ENCODE results near the gene SOD3. TPM values are rescaled to one million over a fixed set of nuclear protein-coding genes. Genes with fewer than 3 reads are reported as not detected.

The SOD3 gene
- total and polyA plus RNA-seq, 7 experiments from 2014 or later, result not detected

DNA sequence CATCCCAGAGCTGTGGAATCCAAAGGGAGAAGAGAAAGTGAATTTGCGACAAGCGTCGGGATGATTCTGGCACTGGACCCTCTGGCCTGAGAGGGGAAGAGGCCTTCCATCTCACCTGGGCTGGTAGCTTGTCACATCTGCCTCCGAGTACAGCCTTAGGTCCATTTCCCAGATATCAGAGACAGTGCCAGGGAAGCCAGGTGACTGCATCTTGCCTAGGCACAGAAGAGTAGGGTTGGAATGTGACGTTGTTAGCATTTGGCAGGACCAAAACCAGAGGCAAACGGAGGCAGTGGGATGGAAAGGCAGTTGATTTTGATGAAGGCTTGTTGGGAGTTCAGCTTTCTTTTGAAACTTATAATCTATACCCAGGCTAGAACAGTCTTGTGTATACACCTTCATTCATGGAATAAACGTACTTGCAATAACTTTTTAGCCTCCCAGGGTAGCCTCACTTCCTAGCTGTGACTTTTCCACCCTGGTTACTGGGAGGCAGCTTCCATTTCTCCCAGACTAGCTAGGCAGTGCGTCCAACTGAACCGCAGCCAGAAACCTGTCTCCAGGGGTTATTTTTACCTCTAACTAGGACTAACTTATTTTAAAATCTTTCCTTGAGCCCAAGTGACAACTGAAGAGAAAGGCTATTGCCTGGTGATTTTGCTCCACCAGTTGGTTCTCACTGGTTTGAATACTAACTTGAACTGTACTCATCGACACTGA lies 5.9 kb downstream of the SOD3 start:
- Histone ChIP-seq H3K36me3 (ENCODE audit: control insufficient read depth in 2 of 3, insufficient read depth in 3 of 3, low read length in 3 of 3) (no peaks in the 10 kb centered on the region), H3K9me3 (ENCODE audit: control insufficient read depth in 2 of 3, low read length in 3 of 3) (no peaks in the 10 kb centered on the region), H3K4me1 (ENCODE audit: control insufficient read depth in 2 of 2, insufficient read depth in 2 of 2, low read length in 2 of 2) (no peaks in the 10 kb centered on the region), H3K4me3 (ENCODE audit: low read length) (no peak overlapping the region), H3K27me3 (ENCODE audit: control insufficient read depth in 2 of 2, insufficient read depth in 2 of 2, low read length in 2 of 2) (no peaks in the 10 kb centered on the region), H3K27ac (ENCODE audit: low read depth, low read length) (no peak overlapping the region)
- peaks cover 0 to 12% (median 0%) of the 10 kb centered on the region in 7 donors for H3K4me1 Mint-ChIP-seq
- ChIA-PET POLR2A (no interaction called here), CTCF (no interaction called here)
- no peak for DNase-seq
- peaks cover 0 to 6% (median 2%) of the 10 kb centered on the region in 11 donors for H3K9me3 Mint-ChIP-seq
- no peak overlapping the region for H3K4me3 Mint-ChIP-seq
- peaks cover 44 to 49% (median 46%) of the 10 kb centered on the region in 5 donors for H3K27me3 Mint-ChIP-seq
- no peak for ATAC-seq
- peaks cover 0 to 8% (median 0%) of the 10 kb centered on the region in 5 donors for H3K36me3 Mint-ChIP-seq
- H3K27ac Mint-ChIP-seq, result no peak overlapping the region
- intact Hi-C loops (cut with micrococcal nuclease), result no loop called here

DNA sequence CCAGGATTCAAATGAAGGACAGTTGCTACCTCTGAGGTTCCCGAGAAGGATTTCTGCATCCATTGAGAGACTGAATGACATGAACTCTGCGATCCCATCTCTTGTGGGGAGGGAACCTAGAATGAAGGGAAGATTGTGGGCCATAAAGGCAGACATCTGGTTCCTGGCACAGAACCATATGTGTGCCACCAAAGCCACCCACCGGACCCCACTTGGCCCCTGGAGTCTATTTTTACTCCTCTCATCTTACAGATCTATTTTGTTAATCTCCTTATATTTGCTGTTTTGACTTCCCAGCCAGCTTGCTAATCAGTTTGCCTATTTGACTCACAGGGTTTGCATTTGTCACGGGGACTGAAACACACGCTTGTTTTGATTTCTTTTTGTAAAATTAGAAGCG lies 7.3 kb downstream of the SOD3 start:
- H3K4me1 ChIP-seq (ENCODE audit: control insufficient read depth in 2 of 2, insufficient read depth in 2 of 2, low read length in 2 of 2), result no peaks in the 10 kb centered on the region
- peaks cover 0 to 12% (median 0%) of the 10 kb centered on the region in 7 donors for H3K4me1 Mint-ChIP-seq
- H3K27me3 ChIP-seq (ENCODE audit: control insufficient read depth in 2 of 2, insufficient read depth in 2 of 2, low read length in 2 of 2), result no peaks in the 10 kb centered on the region
- no peak overlapping the region for H3K27ac Mint-ChIP-seq
- no peaks in the 10 kb centered on the region for H3K9me3 ChIP-seq (ENCODE audit: control insufficient read depth in 2 of 3, low read length in 3 of 3)
- ATAC-seq (no peak), DNase-seq (no peak)
- peaks cover 0 to 8% (median 0%) of the 10 kb centered on the region in 5 donors for H3K36me3 Mint-ChIP-seq
- H3K27ac ChIP-seq (ENCODE audit: low read depth, low read length), result no peak overlapping the region
- CTCF ChIA-PET, result no interaction called here
- no peaks in the 10 kb centered on the region for H3K36me3 ChIP-seq (ENCODE audit: control insufficient read depth in 2 of 3, insufficient read depth in 3 of 3, low read length in 3 of 3)
- intact Hi-C loops (cut with micrococcal nuclease), result no loop called here
- peaks cover 41 to 46% (median 44%) of the 10 kb centered on the region in 5 donors for H3K27me3 Mint-ChIP-seq
- POLR2A ChIA-PET, result no interaction called here
- H3K4me3 Mint-ChIP-seq, result no peak overlapping the region
- H3K9me3 Mint-ChIP-seq, result peaks cover 0 to 6% (median 2%) of the 10 kb centered on the region in 11 donors
- H3K4me3 ChIP-seq (ENCODE audit: low read length), result no peak overlapping the region

DNA sequence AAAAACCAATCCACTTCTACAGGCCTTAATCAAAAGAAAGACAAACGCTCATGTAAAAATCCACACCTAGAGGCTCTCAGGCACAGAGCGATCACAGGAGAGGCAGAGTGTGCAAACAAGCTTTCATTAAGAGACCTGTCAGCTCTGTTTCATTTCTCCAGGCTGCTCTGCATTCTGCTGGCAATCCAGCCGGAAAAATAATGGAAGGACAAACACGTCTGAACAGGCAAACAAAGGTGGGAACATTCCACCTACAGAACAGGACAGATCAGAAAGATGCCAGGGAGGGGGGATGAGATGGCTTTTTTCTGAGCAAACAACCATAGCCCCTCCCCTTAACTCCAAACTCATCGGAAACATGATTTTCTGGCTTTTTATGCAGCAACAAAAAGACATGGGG lies 9.7 kb downstream of the SOD3 start:
- no peak overlapping the region for H3K4me3 Mint-ChIP-seq
- no peaks in the 10 kb centered on the region for H3K4me1 ChIP-seq (ENCODE audit: control insufficient read depth in 2 of 2, insufficient read depth in 2 of 2, low read length in 2 of 2)
- H3K4me1 Mint-ChIP-seq, result peaks cover 0 to 7% (median 0%) of the 10 kb centered on the region in 7 donors
- H3K27ac Mint-ChIP-seq, result peak overlapping the region in 1 of 9 donors; percentile 16
- ChIA-PET CTCF (no interaction called here), POLR2A (no interaction called here)
- H3K36me3 ChIP-seq (ENCODE audit: control insufficient read depth in 2 of 3, insufficient read depth in 3 of 3, low read length in 3 of 3), result no peaks in the 10 kb centered on the region
- H3K27me3 Mint-ChIP-seq, result peaks cover 27 to 31% (median 29%) of the 10 kb centered on the region in 5 donors
- no peaks in the 10 kb centered on the region for H3K27me3 ChIP-seq (ENCODE audit: control insufficient read depth in 2 of 2, insufficient read depth in 2 of 2, low read length in 2 of 2)
- no peaks in the 10 kb centered on the region for H3K9me3 ChIP-seq (ENCODE audit: control insufficient read depth in 2 of 3, low read length in 3 of 3)
- intact Hi-C loops (cut with micrococcal nuclease), result no loop called here
- no peak overlapping the region for H3K27ac ChIP-seq (ENCODE audit: low read depth, low read length)
- no peak for ATAC-seq
- no peak for DNase-seq
- no peak overlapping the region for H3K4me3 ChIP-seq (ENCODE audit: low read length)
- peaks cover 0 to 3% (median 0%) of the 10 kb centered on the region in 5 donors for H3K36me3 Mint-ChIP-seq
- H3K9me3 Mint-ChIP-seq, result peaks cover 0 to 3% (median 0%) of the 10 kb centered on the region in 11 donors

DNA sequence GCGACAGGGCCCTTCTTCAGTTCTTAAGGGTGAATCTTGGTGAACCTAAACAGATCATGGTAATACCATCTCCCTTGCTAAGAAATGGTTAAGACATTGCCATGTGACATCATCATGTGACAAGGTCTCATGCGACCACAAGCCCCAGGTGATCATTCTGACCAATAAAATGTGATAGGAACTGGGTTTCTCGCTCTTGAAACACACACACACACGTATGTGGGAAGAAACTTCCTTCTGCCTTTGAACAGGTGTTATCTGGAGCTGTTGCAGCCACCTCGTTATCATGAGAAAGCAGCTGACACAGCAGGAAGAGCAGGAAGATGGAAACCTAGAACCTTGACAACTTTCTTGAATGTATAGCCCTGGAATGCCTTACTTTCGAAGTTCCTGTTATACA lies 10.2 kb downstream of the SOD3 start:
- peaks cover 22 to 28% (median 26%) of the 10 kb centered on the region in 5 donors for H3K27me3 Mint-ChIP-seq

DNA sequence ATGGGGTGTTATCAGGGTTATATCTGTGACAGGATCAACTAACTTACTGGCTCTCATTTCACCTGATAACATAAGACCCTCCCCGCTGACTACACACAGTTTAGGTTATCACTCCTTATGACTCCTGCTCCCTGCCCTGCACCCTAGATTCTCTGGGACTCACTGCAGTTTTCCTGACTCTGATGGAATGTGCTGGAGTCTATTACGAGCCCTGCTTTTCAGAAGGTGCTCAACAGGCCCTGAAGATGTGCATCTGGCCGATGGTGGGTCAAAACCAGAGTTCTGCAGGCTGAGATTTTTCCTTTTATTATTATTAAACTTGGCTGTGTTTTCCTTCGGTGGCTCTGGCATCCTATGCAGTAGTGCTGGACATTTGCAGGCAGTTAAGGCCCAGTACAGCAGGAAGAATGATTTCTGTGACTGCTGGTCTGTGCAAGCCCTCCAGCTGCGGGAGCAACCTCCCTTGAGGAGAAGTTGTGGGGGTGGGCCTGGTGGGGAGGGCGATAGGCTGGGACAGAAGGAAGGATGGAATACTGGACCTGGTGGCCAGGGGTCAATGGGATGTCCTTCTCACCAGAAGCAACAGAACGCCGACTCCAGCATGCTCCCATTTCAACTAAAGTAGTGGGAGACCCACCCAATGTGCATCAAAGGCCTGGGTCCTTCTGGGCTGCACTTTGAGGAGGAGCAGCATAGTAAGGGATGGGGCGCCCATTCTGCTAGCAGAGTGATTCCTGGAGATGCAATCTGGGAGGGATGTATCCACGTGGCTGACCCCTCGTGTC lies 11.0 kb downstream of the SOD3 start:
- POLR2A ChIA-PET, result no interaction called here
- ATAC-seq, result no peak
- intact Hi-C loops (cut with micrococcal nuclease), result no loop called here
- Mint-ChIP-seq H3K27me3 (peaks cover 14 to 20% (median 18%) of the 10 kb centered on the region in 5 donors), H3K36me3 (peaks cover 0 to 3% (median 0%) of the 10 kb centered on the region in 5 donors), H3K27ac (no peak overlapping the region), H3K4me1 (no peaks in the 10 kb centered on the region), H3K4me3 (no peak overlapping the region), H3K9me3 (peaks cover 0 to 5% (median 0%) of the 10 kb centered on the region in 11 donors)
- Histone ChIP-seq H3K27me3 (ENCODE audit: control insufficient read depth in 2 of 2, insufficient read depth in 2 of 2, low read length in 2 of 2) (no peaks in the 10 kb centered on the region), H3K9me3 (ENCODE audit: control insufficient read depth in 2 of 3, low read length in 3 of 3) (no peaks in the 10 kb centered on the region), H3K4me3 (ENCODE audit: low read length) (no peak overlapping the region), H3K4me1 (ENCODE audit: control insufficient read depth in 2 of 2, insufficient read depth in 2 of 2, low read length in 2 of 2) (no peaks in the 10 kb centered on the region), H3K36me3 (ENCODE audit: control insufficient read depth in 2 of 3, insufficient read depth in 3 of 3, low read length in 3 of 3) (no peaks in the 10 kb centered on the region), H3K27ac (ENCODE audit: low read depth, low read length) (no peak overlapping the region)
- CTCF ChIA-PET, result no interaction called here
- no peak for DNase-seq

More for the DNA sequence above, 10.2 kb downstream of the SOD3 start:
- Mint-ChIP-seq H3K9me3 (peaks cover 0 to 3% (median 0%) of the 10 kb centered on the region in 11 donors), H3K4me3 (no peak overlapping the region), H3K27ac (no peak overlapping the region), H3K4me1 (peaks cover 0 to 3% (median 0%) of the 10 kb centered on the region in 7 donors), H3K36me3 (peaks cover 0 to 3% (median 0%) of the 10 kb centered on the region in 5 donors)
- Histone ChIP-seq H3K4me1 (ENCODE audit: control insufficient read depth in 2 of 2, insufficient read depth in 2 of 2, low read length in 2 of 2) (no peaks in the 10 kb centered on the region), H3K27me3 (ENCODE audit: control insufficient read depth in 2 of 2, insufficient read depth in 2 of 2, low read length in 2 of 2) (no peaks in the 10 kb centered on the region), H3K9me3 (ENCODE audit: control insufficient read depth in 2 of 3, low read length in 3 of 3) (no peaks in the 10 kb centered on the region), H3K27ac (ENCODE audit: low read depth, low read length) (no peak overlapping the region), H3K36me3 (ENCODE audit: control insufficient read depth in 2 of 3, insufficient read depth in 3 of 3, low read length in 3 of 3) (no peaks in the 10 kb centered on the region), H3K4me3 (ENCODE audit: low read length) (no peak overlapping the region)
- no peak for ATAC-seq
- DNase-seq, result no peak
- ChIA-PET CTCF (no interaction called here), POLR2A (no interaction called here)
- intact Hi-C loops (cut with micrococcal nuclease), result no loop called here

DNA sequence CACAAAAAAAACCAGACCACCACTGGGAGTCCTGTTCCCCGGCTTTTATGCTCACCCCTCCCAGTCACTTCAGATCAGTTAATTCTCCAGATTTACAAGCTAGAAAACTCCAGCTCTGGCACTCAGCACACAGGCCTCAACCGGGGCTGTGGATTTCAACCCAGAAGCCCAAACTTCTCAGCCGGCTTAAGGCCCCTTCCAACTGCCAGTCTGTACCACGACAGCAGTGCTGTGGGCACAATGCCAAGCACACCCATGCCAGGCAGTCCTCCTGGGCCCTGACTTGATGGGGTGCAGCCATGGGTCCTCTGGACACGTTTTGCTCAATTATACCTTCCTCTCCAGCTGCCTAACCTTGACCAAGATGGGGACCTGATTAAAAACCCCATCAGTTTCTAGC lies 12.2 kb downstream of the SOD3 start:
- peaks cover 0 to 7% (median 0%) of the 10 kb centered on the region in 5 donors for H3K36me3 Mint-ChIP-seq
- H3K4me3 Mint-ChIP-seq, result no peak overlapping the region
- ATAC-seq, result no peak
- Histone ChIP-seq H3K4me3 (ENCODE audit: low read length) (no peak overlapping the region), H3K9me3 (ENCODE audit: control insufficient read depth in 2 of 3, low read length in 3 of 3) (no peaks in the 10 kb centered on the region), H3K36me3 (ENCODE audit: control insufficient read depth in 2 of 3, insufficient read depth in 3 of 3, low read length in 3 of 3) (no peaks in the 10 kb centered on the region), H3K27me3 (ENCODE audit: control insufficient read depth in 2 of 2, insufficient read depth in 2 of 2, low read length in 2 of 2) (no peaks in the 10 kb centered on the region), H3K4me1 (ENCODE audit: control insufficient read depth in 2 of 2, insufficient read depth in 2 of 2, low read length in 2 of 2) (no peaks in the 10 kb centered on the region), H3K27ac (ENCODE audit: low read depth, low read length) (no peak overlapping the region)
- no peak for DNase-seq
- ChIA-PET CTCF (no interaction called here), POLR2A (interaction anchor here (0.6 kb wide), 1 partner anchor 545 kb away, joined by 3 read pairs; no protein-coding TSS in a partner anchor)
- H3K27me3 Mint-ChIP-seq, result peaks cover 3 to 17% (median 6%) of the 10 kb centered on the region in 5 donors
- H3K9me3 Mint-ChIP-seq, result peaks cover 0 to 12% (median 4%) of the 10 kb centered on the region in 11 donors
- H3K27ac Mint-ChIP-seq, result no peak overlapping the region
- intact Hi-C loops (cut with micrococcal nuclease), result no loop called here
- H3K4me1 Mint-ChIP-seq, result no peaks in the 10 kb centered on the region

Data from naive thymus-derived CD4-positive, alpha-beta T cell (primary cell).